Neural crest cell (in vitro differentiated cells): ENCODE measurements around the gene NAT8L. TPM values are rescaled to one million over a fixed set of nuclear protein-coding genes. Genes with fewer than 3 reads are reported as not detected.

Experiments
- DNase-seq: peaks from one replicate; pipeline ENCODE4 v3.0.0; 2021; ENCODE audit warnings: low read depth, mixed read lengths, low spot score
- H3K27ac Mint-ChIP-seq: one replicate; pipeline ENCODE4 v1.8.0; 2021; ENCODE audit warnings: mild to moderate bottlenecking, mixed read lengths; ENCODE audit not compliant: unreplicated experiment
- H3K27me3 Mint-ChIP-seq: 2 replicates; pipeline ENCODE4 v1.8.0; 2021; ENCODE audit warnings: low read depth, mild to moderate bottlenecking, mixed read lengths
- H3K36me3 Mint-ChIP-seq: 2 replicates; pipeline ENCODE4 v1.8.0; 2021; ENCODE audit warnings: low read depth, mild to moderate bottlenecking, mixed read lengths
- H3K4me1 Mint-ChIP-seq: 2 replicates; pipeline ENCODE4 v1.8.0; 2021; ENCODE audit warnings: mixed read lengths
- H3K4me3 Mint-ChIP-seq: one replicate; pipeline ENCODE4 v1.8.0; 2021; ENCODE audit warnings: mild to moderate bottlenecking, mixed read lengths
- H3K9me3 Mint-ChIP-seq: 2 replicates; pipeline ENCODE4 v1.8.0; 2021; ENCODE audit warnings: mixed read lengths
- CTCF ChIP-seq: fragments of 200-600 bp; sonication (generic); conservative IDR thresholded peaks from 2 replicates; pipeline ENCODE4 v1.5.0; 2021; ENCODE audit warnings: antibody characterized with exemption, mild to moderate bottlenecking
- total RNA-seq: library from RNA; stranded (reverse); gene quantifications from 2 replicates; pipeline ENCODE4 v1.2.1, GENCODE V29; 2021

NAT8L gene
- total RNA-seq, 1 donor from 2014 or later, result 19.5 TPM

GRCh38 chr4:2047781-2048581 is 11.1 kb upstream of the NAT8L start:
- H3K4me3 Mint-ChIP-seq, result peak overlapping the region; percentile 52
- no peak for DNase-seq
- H3K4me1 Mint-ChIP-seq, result no peaks in the 10 kb centered on the region
- H3K27me3 Mint-ChIP-seq, result peaks cover 10% of the 10 kb centered on the region
- H3K36me3 Mint-ChIP-seq, result no peaks in the 10 kb centered on the region
- H3K9me3 Mint-ChIP-seq, result no peaks in the 10 kb centered on the region
- no peak overlapping the region for H3K27ac Mint-ChIP-seq
- TF ChIP-seq CTCF, result no peak

- H3K9me3 Mint-ChIP-seq, result no peaks in the 10 kb centered on the region
- H3K4me3 Mint-ChIP-seq, result no peak overlapping the region
- H3K27ac Mint-ChIP-seq, result no peak overlapping the region
- no peaks in the 10 kb centered on the region for H3K4me1 Mint-ChIP-seq
- DNase-seq, result no peak
- H3K27me3 Mint-ChIP-seq, result peaks cover 10% of the 10 kb centered on the region
- no peaks in the 10 kb centered on the region for H3K36me3 Mint-ChIP-seq
- TF ChIP-seq CTCF, result no peak
Measured at GRCh38 chr4:2048831-2049230, 10.3 kb upstream of the NAT8L start.

- H3K36me3 Mint-ChIP-seq, result no peaks in the 10 kb centered on the region
- no peak for DNase-seq
- peaks cover 12% of the 10 kb centered on the region for H3K27me3 Mint-ChIP-seq
- no peak for TF ChIP-seq CTCF
- peak overlapping the region; percentile 31 for H3K4me3 Mint-ChIP-seq
- no peak overlapping the region for H3K27ac Mint-ChIP-seq
- H3K9me3 Mint-ChIP-seq, result no peaks in the 10 kb centered on the region
- H3K4me1 Mint-ChIP-seq, result no peaks in the 10 kb centered on the region
Measured at GRCh38 chr4:2049381-2049780, 9.7 kb upstream of the NAT8L start.

GRCh38 chr4:2049811-2050210 is 9.3 kb upstream of the NAT8L start:
- H3K4me1 Mint-ChIP-seq, result no peaks in the 10 kb centered on the region
- DNase-seq, result no peak
- H3K36me3 Mint-ChIP-seq, result no peaks in the 10 kb centered on the region
- H3K27me3 Mint-ChIP-seq, result peaks cover 12% of the 10 kb centered on the region
- H3K4me3 Mint-ChIP-seq, result no peak overlapping the region
- no peaks in the 10 kb centered on the region for H3K9me3 Mint-ChIP-seq
- no peak for TF ChIP-seq CTCF
- no peak overlapping the region for H3K27ac Mint-ChIP-seq

- no peak overlapping the region for H3K27ac Mint-ChIP-seq
- no peaks in the 10 kb centered on the region for H3K36me3 Mint-ChIP-seq
- no peak for DNase-seq
- no peaks in the 10 kb centered on the region for H3K9me3 Mint-ChIP-seq
- TF ChIP-seq CTCF, result no peak
- peak overlapping the region; percentile 60 for H3K4me3 Mint-ChIP-seq
- H3K27me3 Mint-ChIP-seq, result peaks cover 21% of the 10 kb centered on the region
- no peaks in the 10 kb centered on the region for H3K4me1 Mint-ChIP-seq
Measured at GRCh38 chr4:2051086-2051485, 8.0 kb upstream of the NAT8L start.
